SK-N-MC (cell line): ENCODE measurements around the gene NCAM2.

ENCODE experiments used
- DNase-seq: peaks from one replicate; pipeline ENCODE4 v3.0.0-alpha.2; 2011; ENCODE audit warnings: low read depth, low spot score
- H3K27ac ChIP-seq: fragments of 200-600 bp; sonication (generic); 2 replicates; pipeline ENCODE4 v1.5.1; 2016; ENCODE audit warnings: mixed run types
- H3K36me3 ChIP-seq: fragments of 200-600 bp; sonication (generic); 2 replicates; pipeline ENCODE4 v1.6.1; 2017; ENCODE audit warnings: antibody characterized with exemption, low read length, mixed read lengths; ENCODE audit not compliant: insufficient read depth
- H3K4me3 ChIP-seq: fragments of 200-600 bp; sonication (generic); 2 replicates; pipeline ENCODE4 v1.5.1; 2016
- H3K9ac ChIP-seq: fragments of 200-600 bp; sonication (generic); 2 replicates; pipeline ENCODE4 v1.8.0; 2017; ENCODE audit warnings: mixed run types, mixed read lengths; ENCODE audit not compliant: insufficient read length
- H3K9me3 ChIP-seq: fragments of 200-600 bp; sonication (generic); 2 replicates; pipeline ENCODE4 v1.6.1; 2017; ENCODE audit warnings: low read depth, mild to moderate bottlenecking, antibody characterized with exemption, low read length, moderate library complexity, mixed read lengths
- EZH2 ChIP-seq: fragments of 200-600 bp; sonication (generic); IDR thresholded peaks from one replicate; pipeline ENCODE4 v1.6.1; 2017; ENCODE audit warnings: antibody characterized with exemption
- FOXP2 ChIP-seq: optimal IDR thresholded peaks from 2 replicates; pipeline ENCODE3; 2011; ENCODE audit warnings: mild to moderate bottlenecking, moderate library complexity; ENCODE audit not compliant: insufficient read depth; ENCODE audit errors: extremely low read length, control extremely low read depth
- POLR2AphosphoS5 ChIP-seq: IDR thresholded peaks from 2 replicates; pipeline ENCODE4 v1.6.1; 2012; ENCODE audit warnings: mild to moderate bottlenecking, low read depth, low read length, borderline replicate concordance

Gene NCAM2

GRCh38 chr21:20997311-20997635 is 936 bp upstream of the NCAM2 start:
- Histone ChIP-seq H3K9ac (no peak overlapping the region), H3K27ac (no peak overlapping the region), H3K36me3 (no peaks in the 10 kb centered on the region), H3K4me3 (no peak overlapping the region), H3K9me3 (no peaks in the 10 kb centered on the region)
- DNase-seq: no peak
- TF ChIP-seq FOXP2 (no peak), EZH2 (no peak), POLR2AphosphoS5 (no peak)

GRCh38 chr21:20998456-20998789 is 214 bp downstream of the NCAM2 start:
- peak overlapping the region; percentile 84 for H3K4me3 ChIP-seq
- H3K9ac ChIP-seq: peak overlapping the region; percentile 71
- H3K27ac ChIP-seq: no peak overlapping the region
- H3K9me3 ChIP-seq: no peaks in the 10 kb centered on the region
- H3K36me3 ChIP-seq: no peaks in the 10 kb centered on the region
- no peak for DNase-seq
- TF ChIP-seq POLR2AphosphoS5: no peak
- no peak for TF ChIP-seq EZH2
- TF ChIP-seq FOXP2: no peak

DNA sequence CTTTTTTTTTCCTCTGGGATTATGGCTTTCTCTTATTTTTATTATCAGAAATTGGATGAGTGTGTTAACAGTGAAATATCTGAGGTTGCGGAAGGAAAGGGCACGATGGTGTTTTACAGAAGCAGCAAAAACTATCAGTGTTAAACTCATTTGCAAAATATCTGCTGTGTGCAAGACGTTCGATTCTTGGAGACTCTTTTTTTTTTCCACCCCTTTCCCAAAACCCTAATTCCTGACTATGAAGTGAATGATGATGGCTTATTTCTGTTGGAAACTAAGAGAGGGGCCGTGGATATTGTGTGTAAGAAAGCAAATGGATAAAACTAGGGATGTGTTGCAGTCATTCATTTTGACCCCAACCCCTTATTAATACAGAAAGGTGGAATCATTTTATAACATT is 677 bp downstream of the NCAM2 start:
- DNase-seq: no peak
- no peak for TF ChIP-seq POLR2AphosphoS5
- no peak for TF ChIP-seq EZH2
- TF ChIP-seq FOXP2: no peak
- H3K36me3 ChIP-seq: no peaks in the 10 kb centered on the region
- H3K9ac ChIP-seq: peak overlapping the region; percentile 71
- H3K9me3 ChIP-seq: no peaks in the 10 kb centered on the region
- peak overlapping the region; percentile 84 for H3K4me3 ChIP-seq
- H3K27ac ChIP-seq: 0 out of 2 replicates have a peak overlapping the region, but pooled peaks have one; percentile 23

GRCh38 chr21:20999659-21000058 is 1.4 kb downstream of the NCAM2 start:
- Histone ChIP-seq H3K36me3 (peaks cover under 1% of the 10 kb centered on the region; the same call in 1 of the 2 replicates), H3K9ac (peak overlapping the region; percentile 71), H3K9me3 (peaks cover 3% of the 10 kb centered on the region; the same call in 1 of the 2 replicates), H3K27ac (peak overlapping the region; percentile 70), H3K4me3 (peak overlapping the region; percentile 84)
- DNase-seq: peak; percentile 66
- TF ChIP-seq FOXP2: no peak
- TF ChIP-seq POLR2AphosphoS5: no peak
- TF ChIP-seq EZH2: no peak

DNA sequence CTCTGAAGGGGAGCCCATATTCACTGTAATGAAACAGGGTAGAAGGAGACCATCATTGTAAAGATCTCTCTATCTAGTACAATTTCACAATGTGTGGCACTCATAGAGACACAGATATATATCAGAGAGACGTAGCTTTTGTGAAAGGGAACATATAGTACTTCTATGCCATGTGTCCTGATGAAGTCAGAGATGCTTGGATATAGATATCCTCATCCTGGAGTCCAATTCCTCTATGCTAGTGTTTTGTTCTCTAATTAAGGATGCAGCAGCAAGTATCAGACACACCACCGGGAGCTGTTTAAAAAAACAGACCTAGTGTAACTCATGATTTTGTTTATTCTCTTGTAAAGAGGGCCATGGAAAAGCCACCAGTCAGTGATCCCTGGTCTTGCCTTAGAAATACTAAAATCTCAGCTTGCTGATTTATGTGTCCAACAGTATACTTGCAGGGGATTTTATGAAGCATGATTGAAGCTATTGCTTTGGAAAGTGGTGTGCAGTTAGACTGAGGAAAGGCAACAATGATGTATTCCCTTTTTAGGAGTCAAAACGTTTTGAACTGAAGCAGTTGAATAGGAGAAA is 2.5 kb downstream of the NCAM2 start:
- H3K9me3 ChIP-seq: peaks cover 3% of the 10 kb centered on the region; the same call in 1 of the 2 replicates
- H3K36me3 ChIP-seq: peaks cover 3% of the 10 kb centered on the region; the same call in 1 of the 2 replicates
- no peak for DNase-seq
- H3K27ac ChIP-seq: peak overlapping the region; percentile 70
- TF ChIP-seq FOXP2: no peak
- no peak for TF ChIP-seq EZH2
- no peak for TF ChIP-seq POLR2AphosphoS5
- peak overlapping the region; percentile 69 for H3K9ac ChIP-seq
- peak overlapping the region; percentile 84 for H3K4me3 ChIP-seq

DNA sequence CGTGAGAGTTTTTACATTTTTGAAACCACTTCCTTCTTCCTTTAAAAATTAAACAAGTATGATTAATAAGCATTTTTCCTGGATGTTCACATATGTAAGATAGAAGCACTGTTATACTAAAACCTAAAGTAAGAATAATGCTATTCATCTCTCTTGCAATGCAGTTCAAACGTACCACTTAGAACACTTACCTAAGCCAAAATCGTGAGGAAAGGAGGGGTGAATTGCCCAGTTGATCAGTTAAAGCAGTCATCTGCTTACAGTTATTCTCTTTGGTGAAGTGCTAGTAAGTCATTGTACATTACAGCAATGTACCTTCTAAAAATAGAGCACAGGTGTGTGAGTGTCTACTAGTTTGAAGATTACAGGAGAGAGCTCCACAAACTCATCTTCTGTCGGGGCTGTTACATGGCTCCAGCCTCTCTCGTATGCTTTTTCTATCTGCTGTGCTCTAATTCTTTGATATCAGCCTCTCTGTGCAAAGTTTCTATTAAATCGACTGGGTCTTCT is 3.4 kb downstream of the NCAM2 start:
- peak overlapping the region; percentile 69 for H3K9ac ChIP-seq
- H3K27ac ChIP-seq: peak overlapping the region; percentile 70
- peaks cover 3% of the 10 kb centered on the region; the same call in 1 of the 2 replicates for H3K9me3 ChIP-seq
- no peak for TF ChIP-seq EZH2
- TF ChIP-seq POLR2AphosphoS5: no peak
- no peak for TF ChIP-seq FOXP2
- H3K4me3 ChIP-seq: peak overlapping the region; percentile 84
- H3K36me3 ChIP-seq: peaks cover 3% of the 10 kb centered on the region; the same call in 1 of the 2 replicates
- no peak for DNase-seq

GRCh38 chr21:21002153-21002552 is 3.9 kb downstream of the NCAM2 start:
- no peak for DNase-seq
- H3K36me3 ChIP-seq: peaks cover 3% of the 10 kb centered on the region; the same call in 1 of the 2 replicates
- peak overlapping the region; percentile 69 for H3K9ac ChIP-seq
- TF ChIP-seq EZH2 (no peak), FOXP2 (no peak), POLR2AphosphoS5 (no peak)
- peaks cover 3% of the 10 kb centered on the region; the same call in 1 of the 2 replicates for H3K9me3 ChIP-seq
- peak overlapping the region; percentile 70 for H3K27ac ChIP-seq
- H3K4me3 ChIP-seq: peak overlapping the region; percentile 84

- no peak overlapping the region for H3K9ac ChIP-seq
- TF ChIP-seq EZH2 (no peak), POLR2AphosphoS5 (no peak), FOXP2 (no peak)
- peaks cover 3% of the 10 kb centered on the region; the same call in 1 of the 2 replicates for H3K9me3 ChIP-seq
- no peak overlapping the region for H3K27ac ChIP-seq
- no peak overlapping the region for H3K4me3 ChIP-seq
- no peak for DNase-seq
- H3K36me3 ChIP-seq: peaks cover 3% of the 10 kb centered on the region; the same call in 1 of the 2 replicates
Measured at GRCh38 chr21:21003701-21004100, 5.5 kb downstream of the NCAM2 start.
